GM12865 (cell line): ENCODE data around the gene CCL13.
"Not testable (repeated sequence)": the region's sequence is repeated elsewhere in the genome, so short reads cannot be mapped to it uniquely, and the experiment has no call there.

Source experiments
- DNase-seq: peaks from one replicate; pipeline ENCODE4 v3.0.0; 2010; ENCODE audit warnings: low read depth
- H3K4me3 ChIP-seq: 2 replicates; pipeline ENCODE4 v1.5.1; 2011; ENCODE audit warnings: mild to moderate bottlenecking, low read depth, low read length, control low read depth
- CTCF ChIP-seq: IDR thresholded peaks from 2 replicates; pipeline ENCODE4 v1.5.1; 2011; ENCODE audit warnings: low read length, control low read depth, low read depth, inconsistent platforms; ENCODE audit not compliant: insufficient read depth; ENCODE audit errors: missing control alignments

CCL13 gene

DNA sequence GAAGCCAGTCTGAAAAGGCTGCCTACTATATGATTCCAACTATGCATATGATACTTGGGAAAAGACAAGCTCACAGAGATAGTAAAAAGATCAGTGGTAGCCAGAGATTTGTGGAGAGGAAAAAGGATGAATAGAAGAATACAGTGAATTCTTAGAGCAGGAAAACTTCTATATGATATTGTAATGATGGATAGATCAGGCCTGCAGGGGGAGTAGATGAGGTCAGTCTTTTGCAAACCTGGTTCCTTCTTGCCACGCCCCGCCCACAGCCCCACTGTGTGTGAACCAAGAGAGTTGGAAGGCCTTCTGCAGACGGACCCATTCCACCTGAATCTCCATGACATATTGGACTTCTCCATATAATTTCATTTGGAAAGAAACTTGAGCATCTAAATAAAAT lies 37.8 kb upstream of the CCL13 start:
- no peak overlapping the region for H3K4me3 ChIP-seq
- peak; percentile 42 for DNase-seq
- TF ChIP-seq CTCF, result no peak

DNA sequence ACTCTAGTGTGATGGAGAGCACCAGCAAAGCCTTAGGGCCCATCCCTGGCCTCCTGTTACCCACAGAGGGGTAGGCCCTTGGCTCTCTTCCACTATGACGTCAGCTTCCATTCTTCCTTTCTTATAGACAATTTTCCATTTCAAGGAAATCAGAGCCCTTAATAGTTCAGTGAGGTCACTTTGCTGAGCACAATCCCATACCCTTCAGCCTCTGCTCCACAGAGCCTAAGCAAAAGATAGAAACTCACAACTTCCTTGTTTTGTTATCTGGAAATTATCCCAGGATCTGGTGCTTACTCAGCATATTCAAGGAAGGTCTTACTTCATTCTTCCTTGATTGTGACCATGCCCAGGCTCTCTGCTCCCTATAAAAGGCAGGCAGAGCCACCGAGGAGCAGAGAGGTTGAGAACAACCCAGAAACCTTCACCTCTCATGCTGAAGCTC lies 37.2 kb upstream of the CCL13 start, which contains the start of gene CCL8:
Gene CCL8, plus strand, starts transcription at position 397 of the 445 bp plus-strand sequence. CDS start 67 bp downstream, outside the sequence.
- TF ChIP-seq CTCF, result no peak
- no peak within 1 kb of the TSS for H3K4me3 ChIP-seq
- DNase-seq, result no peak

DNA sequence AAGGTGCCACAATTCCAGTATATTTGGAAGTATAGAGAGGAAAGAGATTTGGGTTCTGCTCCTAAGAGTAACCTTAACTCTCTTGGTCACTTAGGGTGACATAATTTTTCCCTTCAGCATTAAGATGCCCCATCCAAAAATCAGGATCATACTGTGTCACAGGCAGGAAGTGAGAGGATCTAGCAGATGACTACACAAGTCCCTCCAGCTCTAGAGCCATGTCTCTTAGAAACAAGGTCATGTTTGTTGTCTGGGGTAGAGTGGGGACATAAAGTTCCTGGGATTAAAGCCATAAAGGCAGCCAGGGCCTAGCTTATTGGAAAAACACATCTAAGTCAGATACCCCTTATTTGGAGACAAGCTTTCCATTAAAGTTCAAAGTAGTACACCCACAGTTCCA lies 34.3 kb upstream of the CCL13 start:
- no peak for DNase-seq
- TF ChIP-seq CTCF, result no peak
- no peak overlapping the region for H3K4me3 ChIP-seq

DNA sequence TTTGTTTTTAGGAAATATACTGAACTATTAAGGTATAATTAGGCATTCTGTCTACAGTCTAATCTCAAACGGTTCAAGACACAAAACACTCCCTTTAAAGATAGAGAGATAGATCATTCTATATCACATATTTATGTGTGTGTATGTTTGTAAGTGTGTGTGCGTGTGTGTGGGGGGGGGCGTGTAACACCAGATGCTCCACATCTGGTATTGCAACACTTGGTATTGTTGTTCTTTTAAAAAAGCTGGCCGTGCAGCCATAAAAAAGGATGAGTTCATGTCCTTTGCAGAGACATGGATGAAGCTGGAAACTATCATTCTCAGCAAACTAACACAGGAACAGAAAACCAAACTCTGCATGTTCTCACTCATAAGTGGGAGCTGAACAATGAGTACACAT lies 28.7 kb upstream of the CCL13 start:
- not testable (repeated sequence) for DNase-seq, H3K4me3 ChIP-seq

- DNase-seq, result no peak
- no peak for TF ChIP-seq CTCF
- no peak overlapping the region for H3K4me3 ChIP-seq
These were observed 18.6 kb upstream of the CCL13 start for GRCh38 chr17:34337701-34338100.

DNA sequence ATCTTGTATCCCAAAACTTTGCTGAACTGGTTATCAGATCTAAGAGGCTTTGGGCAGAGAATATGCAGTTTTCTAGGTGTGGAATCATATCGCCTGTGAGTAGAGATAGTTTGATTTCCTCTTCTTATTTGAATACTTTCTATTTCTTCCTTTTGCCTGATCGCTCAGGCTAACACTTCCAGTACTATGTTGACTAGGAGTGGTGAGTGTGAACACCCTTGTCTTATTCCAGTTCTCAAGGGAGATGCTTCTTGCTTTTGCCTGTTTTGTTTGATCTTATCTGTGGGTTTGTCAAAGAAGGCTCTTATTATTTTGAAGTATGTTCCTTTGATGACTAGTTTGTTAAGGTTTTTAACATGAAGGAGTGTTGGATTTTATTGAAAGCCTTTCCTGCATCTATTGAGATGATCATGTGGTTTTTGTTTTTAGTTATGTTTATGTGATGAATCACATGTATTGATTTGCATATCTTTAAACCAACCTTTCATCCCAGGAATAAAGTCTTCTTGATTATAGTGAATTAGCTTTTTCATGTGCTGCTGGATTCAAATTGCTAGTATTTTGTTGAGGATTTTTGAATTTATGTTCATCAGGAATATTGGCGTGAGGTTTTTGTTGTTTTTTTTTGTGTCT lies 17.0 kb upstream of the CCL13 start:
- no peak overlapping the region for H3K4me3 ChIP-seq
- no peak for DNase-seq
- TF ChIP-seq CTCF, result no peak

DNA sequence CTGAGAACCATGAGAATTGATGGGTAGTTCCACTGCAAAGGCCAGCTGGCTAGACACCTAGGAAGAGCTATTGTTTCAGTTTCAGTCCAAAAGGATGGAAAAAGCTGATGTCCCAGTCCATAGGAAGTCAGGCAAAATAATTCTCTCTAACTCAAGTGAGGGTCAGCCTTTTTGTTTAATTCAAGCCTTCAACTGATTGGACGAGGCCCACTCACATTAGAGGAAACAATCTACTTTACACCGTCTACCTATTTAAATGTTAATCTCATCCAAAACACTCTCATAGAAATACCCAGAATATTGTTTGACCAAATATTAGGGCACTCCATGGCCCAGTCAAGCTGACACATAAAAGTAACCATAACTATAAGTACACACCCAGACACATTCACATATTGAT lies 14.4 kb upstream of the CCL13 start:
- H3K4me3 ChIP-seq, result no peak overlapping the region
- TF ChIP-seq CTCF, result no peak
- no peak for DNase-seq
